ENCODE results near the gene CDC42BPA.
"Not testable (repeated sequence)": the region's sequence is repeated elsewhere in the genome, so short reads cannot be mapped to it uniquely, and the experiment has no call there.

CDC42BPA gene

DNA sequence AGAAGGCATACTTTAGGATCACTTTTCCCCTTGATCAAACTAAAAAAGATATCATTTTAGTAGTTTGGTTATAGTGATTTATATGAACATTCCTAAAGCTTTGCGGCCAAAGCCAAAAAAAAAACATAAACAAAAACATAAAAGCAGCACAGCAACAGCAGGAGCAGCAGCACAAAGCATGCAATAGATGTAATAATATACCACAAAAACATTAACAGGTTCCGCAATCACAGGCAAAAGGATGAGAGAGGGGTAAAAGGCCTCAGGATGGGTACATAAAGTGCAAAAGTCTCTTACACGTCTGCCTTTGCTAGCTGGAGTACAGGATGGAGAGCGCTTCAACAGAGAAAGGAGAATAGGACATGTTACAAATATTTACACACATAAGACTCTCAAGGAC lies 259.2 kb downstream of the CDC42BPA start:
- DNase-seq (ENCODE audit: low read depth): peak; percentile 26

DNA sequence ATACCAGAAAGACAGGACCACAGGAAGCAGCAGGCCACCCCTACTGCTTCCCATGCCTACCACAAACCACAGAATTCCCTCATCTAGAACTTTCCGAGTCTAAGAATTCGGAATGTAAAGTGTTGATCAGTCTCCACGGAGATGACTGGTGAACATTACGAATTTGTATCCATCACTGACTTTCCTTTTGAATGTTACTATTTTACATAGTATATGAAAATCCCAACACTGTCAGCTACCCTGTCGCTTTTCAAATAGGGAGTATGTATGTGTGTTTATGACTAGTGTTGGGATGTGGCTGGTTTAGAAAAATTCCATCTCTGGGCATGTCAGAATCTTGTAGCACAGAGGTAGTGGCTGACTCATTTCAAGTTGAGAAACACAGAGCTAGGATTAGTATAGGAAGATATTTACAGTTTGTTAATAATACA lies 260.0 kb downstream of the CDC42BPA start:
- peak; percentile 40 for DNase-seq (ENCODE audit: low read depth)

DNA sequence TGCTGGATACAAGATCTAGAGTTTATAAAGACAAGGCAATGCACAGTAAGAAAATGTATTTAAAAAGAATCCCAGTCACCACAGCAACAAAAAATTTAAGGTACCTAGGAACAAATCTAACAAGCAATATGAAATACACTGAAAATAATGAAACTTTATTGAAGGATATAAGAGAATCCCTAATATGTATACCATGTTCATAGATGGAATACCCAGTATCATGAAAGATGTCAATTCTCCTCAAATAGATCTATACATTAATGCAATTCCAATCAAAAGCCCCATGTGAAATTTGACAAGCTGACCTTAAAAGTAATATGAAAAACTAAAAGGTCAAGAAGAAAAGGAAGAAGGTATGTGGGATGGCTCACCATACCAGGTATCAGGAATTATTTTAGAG lies 269.0 kb downstream of the CDC42BPA start:
- DNase-seq (ENCODE audit: low read depth): no peak

DNA sequence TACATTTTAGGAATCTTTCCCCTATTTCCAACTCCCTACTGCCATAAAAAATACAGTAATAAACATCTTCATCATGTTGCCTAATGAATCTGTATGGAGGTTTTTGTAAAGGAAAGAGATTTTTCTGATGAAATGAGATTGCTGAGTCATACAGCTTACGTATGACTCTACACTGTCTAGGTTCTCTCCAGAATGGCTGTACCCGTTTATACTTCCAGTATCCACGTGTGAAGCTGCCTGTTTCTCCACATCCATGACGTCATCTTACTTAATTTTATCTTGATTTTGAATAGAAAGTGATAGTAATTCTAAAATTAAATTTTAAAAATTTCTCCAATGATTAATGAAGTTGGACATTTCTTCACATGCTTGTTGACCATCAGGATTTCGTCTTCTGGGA lies 274.5 kb downstream of the CDC42BPA start:
- DNase-seq (ENCODE audit: low read depth): peak; percentile 38

DNA sequence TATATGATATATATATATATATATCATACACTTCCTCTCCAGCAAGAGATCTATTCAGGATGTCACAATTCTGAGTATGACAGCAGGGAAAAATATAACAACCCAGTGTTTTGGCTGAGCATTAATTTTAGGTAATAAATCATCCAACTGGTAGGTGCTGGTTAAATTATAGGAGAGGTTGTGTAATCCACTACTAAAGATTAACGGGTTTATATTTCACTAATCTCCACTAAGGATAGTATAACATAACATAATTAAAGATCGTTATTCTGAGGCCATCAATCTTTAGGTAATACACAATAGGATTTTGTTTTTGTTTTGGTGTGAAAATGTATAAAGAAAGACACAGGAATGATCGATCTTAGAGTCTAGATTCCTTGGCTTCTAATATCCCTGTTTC lies 276.0 kb downstream of the CDC42BPA start:
- DNase-seq (ENCODE audit: low read depth): no peak

DNA sequence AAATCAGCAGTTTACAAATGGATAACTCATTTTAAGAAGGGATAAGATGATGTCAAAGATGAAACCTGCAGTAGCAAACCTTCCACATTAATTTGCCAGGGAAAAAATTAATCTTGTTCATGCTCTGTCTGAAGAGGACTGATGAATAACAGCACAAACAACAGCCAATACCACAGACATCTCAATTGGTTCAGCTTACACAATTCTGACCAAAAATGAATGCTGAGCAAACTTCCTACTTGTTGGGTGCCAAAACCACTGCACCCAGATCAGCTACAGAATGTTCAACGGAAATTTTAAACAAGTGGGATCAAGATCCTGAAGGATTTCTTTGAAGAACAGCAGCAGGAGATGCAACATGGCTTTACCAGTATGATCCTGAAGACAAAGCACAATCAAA lies 279.9 kb downstream of the CDC42BPA start:
- DNase-seq (ENCODE audit: low read depth): peak; percentile 52

DNA sequence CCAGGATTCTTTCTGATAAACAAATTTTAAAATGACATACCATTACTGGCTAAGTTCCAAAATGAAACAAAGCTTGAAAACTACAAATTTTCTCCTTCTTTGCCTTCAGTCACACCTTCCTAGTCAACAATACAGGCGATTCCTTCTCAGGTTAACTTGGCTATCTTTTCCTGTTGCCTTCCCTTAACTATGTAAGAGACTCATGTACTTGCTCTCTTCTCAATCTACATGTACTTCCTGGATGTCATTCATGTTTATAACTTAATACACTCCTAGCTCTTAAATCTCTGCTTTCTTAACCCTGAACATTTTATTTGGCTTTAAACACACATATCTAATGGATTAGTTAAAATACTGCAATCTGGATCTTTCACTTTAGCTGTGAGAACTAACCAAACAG lies 281.2 kb downstream of the CDC42BPA start:
- DNase-seq (ENCODE audit: low read depth): no peak

DNA sequence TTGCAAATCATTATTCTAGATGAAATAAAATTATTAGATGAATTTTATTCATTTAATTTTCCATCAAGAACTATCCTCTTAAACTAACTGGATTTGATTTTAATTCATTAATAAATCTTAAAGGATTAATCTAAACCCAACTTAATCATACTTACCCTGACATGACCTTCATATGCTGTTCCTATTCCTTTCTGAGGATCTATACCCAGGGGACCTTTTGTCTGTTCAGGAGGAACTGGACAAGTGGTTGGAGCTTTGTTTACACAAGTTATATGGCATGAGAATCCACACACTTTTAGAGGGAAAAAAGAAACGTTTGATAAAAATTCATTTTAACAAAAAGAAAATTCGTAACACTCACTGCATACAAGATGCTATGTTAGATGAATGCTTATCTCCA lies 283.0 kb downstream of the CDC42BPA start:
- no peak for DNase-seq (ENCODE audit: low read depth)

DNA sequence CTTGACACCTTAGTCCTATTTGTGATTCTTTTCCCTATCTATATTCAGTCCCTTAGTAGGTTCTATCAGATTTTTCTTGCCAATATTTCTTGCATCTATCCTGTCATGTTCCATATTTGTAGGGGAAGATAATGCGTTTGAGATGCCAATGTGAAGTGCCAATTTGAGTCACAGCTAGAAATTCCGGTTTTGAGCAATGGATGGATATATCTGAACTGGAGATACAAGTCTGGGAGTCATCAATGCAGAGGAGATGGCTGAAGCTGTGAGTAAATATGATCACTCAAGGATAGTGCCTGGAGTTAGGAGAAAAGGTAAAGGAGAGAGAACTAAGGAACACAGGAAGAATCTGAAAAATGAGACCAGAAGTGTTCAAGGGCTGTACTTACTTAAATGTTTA lies 284.4 kb downstream of the CDC42BPA start:
- DNase-seq (ENCODE audit: low read depth): no peak

DNA sequence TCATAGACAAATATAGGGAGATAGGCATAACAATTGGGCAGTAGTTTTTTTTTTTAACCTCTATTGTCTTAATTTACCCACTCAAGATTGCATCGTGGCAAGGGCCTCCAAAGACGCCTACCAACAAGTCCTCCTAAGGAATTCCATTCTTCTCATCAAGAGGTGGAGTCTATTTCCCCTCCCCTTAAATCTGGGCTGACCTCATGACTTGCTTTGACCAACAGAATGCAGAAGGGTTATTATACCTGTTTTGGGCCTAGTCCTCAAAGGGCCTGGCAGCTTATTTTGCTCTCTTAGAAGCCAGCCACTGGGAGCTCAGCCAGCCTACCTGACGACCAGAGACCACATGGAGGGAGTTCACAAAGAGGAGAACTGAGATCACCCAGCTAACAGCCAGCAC lies 285.9 kb downstream of the CDC42BPA start:
- DNase-seq (ENCODE audit: low read depth): no peak

DNA sequence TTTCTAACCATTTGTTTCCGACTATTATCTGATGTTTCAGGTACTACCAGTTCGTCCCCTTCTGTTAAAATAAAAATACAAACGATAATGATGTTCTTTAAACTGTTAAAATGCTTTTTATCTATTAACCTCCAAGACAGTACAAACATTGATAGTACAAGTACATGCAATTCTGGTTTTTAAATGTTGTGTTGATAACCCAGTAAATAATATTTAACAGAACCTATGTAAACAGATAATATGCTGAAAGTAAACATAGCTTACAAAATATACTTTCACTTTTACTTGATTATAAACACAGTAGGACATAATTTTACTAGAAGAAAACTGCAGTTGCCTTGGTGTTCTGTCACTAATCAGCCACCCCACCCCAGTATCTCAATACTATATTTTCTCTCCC lies 301.3 kb downstream of the CDC42BPA start:
- no peak for DNase-seq (ENCODE audit: low read depth)

DNA sequence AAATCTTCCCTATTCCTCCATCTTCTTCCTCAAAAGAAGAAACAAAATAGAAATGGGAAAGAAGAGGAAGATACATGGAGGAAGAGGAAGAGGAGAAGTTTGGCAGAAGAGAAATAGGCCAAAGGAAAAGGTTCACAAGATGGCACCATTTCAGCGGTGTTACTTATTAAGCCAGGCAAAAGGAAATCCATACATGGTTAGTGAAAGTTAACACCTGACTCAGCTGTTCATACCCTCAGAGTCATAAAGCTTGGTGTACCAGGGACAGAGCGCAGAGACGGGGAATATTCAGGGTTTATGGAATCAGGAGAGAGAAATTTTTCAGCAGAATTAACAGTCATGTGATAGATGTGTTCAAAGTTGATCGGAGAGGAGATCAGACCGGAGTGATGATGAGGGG lies 307.6 kb downstream of the CDC42BPA start:
- DNase-seq (ENCODE audit: low read depth): no peak

DNA sequence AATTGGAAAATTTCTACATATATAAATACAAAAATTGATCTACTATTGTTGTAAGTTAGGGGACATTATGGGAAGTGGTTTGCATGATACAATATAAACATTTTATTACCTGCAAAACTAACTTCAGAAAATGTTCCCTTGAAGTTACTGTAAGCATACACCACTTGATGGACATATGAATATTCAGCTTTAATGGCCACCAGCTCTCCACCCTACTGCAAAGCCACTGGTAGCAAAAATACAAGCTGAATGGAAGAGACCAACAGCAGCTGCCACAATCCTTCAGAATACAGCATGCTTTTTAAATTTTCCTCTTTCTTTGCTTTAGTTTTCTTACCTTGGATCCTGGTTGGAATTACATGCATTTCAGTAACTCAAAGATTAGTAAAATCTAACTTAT lies 308.4 kb downstream of the CDC42BPA start:
- no peak for DNase-seq (ENCODE audit: low read depth)

DNA sequence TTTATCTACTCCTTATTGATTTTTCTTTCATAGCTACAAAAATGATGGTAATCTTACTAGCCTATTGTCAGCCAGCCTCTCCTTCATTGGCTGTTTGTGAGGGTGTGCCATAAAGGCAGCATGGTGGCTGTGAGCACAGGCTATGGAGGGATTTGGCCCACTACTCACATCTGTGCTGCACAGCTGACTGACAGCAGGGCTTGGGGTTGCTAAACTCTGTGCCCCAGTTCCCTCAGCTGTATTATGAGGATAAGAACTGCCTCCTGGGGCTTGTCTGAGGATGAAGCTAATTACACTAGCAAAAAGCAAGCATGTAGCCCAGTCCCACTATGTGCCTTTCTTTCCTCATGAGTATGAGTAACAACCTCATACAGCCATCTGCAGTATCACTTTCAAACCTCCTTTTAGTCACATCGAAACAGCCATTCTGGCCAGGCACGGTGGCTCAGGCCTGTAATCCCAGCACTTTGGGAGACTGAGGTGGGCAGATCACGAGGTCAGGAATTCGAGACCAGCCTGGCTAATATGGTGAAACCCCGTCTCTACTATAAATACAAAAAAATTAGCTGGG lies 312.0 kb downstream of the CDC42BPA start:
- DNase-seq (ENCODE audit: low read depth): no peak

DNA sequence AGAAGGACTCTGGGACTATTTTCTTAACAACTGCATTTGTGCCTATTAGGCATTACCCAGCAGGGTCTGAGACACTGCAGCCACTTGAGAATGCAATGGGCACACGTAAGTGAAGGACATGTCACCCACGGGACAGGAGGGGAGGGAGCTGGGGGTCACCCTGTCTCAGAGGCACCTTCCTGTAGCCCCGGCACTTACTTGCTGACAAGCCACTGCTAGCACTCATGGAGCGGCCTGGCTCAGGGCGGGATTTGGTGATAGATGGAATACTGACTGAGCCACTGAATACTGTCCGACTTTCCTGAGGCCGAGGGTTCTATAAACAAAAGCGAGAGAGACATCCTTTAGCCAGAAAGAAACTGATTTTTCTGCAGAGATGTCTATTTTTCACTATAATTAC lies 313.5 kb downstream of the CDC42BPA start:
- no peak for DNase-seq (ENCODE audit: low read depth)

DNA sequence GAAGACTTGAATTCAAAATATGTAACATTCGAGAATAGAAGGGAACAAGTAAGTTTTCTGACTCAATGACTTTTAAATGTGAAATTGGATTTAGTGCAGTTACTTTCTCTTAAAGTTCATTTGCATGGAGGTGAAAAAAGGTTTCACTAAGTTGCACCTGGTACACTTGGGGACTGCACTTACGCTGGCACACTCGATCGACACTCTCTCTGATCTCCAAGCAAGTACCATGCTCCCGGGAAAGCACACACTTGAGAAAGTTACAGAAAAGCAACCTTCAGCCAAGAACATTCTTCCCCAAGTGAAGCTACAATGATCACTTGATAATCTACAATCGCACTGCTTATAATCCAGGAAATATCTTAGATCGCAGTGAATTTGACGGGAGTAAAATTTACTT lies 315.1 kb downstream of the CDC42BPA start:
- no peak for DNase-seq (ENCODE audit: low read depth)

DNA sequence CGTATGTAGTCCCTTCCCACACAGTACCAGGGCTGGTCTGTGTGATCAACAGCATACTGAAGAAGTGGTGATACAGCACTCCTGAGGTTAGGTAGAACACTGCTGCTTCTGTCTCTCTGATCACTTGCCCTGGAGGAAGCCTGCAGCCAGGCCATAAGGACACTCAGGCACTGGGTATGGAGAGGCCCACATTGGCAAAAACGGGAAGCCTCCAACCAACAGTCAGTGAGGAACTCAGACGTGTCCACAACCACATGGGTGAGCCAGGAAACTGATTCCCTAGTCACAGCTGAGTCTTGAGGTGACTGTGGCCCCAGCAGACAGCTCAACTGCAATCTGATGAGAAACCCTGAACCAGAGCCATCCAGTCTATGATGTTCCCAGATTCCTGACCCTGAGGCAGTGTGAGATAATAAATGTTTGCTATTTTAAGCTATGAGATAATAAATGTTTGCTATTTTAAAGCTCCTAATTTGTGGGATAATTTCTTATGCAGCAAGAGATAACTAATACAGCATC lies 315.7 kb downstream of the CDC42BPA start:
- no peak for DNase-seq (ENCODE audit: low read depth)

DNA sequence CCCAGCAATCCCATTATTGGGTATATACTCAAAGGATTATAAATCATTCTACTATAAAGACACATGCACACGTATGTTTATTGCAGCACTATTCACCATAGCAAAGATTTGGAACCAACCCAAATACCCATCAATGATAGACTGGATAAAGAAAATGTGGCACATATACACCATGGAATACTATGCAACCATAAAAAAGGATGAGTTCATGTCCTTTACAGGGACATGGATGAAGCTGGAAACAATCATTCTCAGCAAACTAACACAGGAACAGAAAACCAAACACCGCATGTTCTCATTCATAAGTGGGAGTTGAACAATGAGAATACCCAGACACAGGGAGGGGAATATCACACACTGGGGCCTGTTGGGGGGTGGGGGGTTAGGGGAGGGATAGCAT lies 318.7 kb downstream of the CDC42BPA start:
- not testable (repeated sequence) for DNase-seq (ENCODE audit: low read depth)

DNA sequence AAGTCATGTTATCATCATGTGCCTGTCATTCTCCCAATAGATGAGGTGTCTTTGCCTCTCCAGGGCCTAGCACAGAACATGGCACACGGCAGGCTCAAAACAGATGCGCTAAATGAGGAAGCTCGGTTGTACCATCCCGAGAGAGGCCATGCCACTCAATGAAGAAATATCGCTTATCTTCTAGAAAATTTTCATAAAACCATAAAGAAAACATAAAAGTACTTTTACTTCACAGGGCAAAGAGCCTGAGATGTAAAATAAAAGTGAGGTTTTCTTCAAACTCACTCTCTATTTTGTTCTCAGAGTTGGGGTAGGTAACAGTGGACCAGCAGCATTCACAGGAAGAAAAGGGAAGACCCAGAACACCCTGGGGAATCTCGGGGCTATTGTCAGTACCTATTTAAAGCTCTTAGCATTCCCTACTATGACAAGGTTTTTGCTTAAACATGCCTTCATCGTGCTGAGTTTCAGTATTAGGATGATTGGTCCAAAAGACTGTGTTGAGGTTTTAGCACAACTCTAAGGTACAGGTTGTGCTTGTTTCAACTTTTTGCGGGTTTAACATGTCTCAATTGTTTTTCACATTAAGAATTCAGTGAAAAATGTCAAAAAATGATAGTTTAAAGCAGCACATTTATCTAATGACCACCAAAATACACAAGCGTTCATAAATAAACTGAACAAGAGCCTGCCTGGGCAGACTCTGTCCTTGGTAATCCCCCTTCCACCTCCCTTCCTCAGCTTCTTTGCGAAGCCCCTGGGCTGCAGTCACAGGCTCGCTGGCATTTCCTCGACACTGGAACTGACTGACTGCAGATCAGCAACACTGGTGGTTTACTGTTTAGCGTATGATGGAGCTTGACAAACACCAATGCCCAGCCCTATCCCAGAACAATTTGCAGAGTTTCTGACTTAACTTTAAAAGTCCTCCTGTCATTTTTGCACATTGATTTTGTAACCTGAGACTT lies 322.6 kb downstream of the CDC42BPA start:
- DNase-seq (ENCODE audit: low read depth): no peak

DNA sequence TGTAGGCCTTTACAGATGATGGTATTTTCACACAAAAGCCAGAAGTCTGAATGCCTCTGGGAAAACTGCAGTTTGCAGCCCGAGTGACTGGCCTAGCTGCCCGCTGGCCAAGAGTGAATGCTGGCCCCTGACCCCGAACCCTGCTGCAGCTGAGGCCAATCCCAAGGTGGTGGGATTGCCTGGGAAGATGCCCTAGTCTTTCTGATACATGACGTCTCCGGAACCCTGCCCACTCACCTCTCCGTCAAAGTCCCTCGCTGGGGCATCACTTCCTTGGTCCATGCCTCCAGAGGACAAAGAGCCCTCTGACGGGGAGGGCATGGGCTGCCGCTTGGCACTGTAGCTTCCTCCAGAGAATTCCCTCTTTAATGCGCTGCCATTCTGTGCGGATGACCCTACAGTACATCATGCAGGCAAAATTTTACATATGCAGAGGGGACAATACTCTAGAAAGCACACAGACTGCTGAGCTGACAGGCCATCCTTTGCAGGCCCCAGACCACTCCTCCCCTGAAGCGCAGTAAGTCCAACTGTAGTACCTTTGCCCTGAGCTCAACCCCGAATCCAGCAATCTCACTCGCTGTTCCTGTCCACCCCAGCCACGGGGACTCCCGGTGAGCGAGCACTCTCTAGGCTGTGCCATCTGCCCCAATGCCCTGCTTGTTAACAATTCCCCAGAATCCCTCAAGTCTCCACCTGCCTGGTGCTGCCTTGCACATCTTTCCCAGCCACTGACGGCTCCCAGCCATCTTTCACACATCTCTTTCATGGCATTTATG lies 323.5 kb downstream of the CDC42BPA start:
- DNase-seq (ENCODE audit: low read depth): no peak

DNA sequence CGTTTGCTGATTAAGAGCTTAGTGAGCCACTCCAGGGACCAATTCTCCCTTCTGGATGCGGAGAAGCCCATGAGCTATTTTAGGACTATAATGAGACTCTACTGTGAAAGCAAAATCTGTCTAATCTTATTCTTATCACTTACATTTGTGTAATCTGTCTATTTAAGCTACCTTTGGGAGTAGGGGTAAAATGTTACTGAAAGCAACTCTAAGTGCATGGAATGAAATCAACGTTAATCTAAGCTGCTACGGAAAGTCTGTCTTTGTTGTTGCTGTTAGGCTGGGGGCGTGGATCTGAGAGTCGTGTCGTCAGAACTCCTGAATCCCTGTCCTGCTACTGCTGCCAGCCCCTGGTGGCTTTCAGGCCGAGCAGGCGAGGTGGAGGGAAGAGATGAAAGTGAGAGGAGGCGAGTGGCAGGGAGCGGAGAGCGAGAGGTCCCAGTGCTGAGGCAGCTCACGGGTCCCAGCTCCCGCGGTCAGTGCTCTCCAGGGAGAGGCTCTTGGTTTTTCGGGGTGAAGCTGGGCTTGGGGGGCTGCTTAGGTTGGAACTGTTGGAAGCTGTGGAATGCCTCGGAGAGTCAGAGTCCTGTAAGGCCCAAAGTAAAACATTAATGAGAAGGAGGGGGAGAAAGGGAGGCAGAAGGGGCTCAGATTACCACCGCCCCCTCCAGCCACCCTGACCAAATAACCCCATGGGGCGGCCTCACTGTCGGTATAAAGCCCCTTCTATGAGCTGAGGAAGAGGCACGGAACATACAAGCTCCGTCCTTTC lies 324.3 kb downstream of the CDC42BPA start:
- DNase-seq (ENCODE audit: low read depth): no peak

DNA sequence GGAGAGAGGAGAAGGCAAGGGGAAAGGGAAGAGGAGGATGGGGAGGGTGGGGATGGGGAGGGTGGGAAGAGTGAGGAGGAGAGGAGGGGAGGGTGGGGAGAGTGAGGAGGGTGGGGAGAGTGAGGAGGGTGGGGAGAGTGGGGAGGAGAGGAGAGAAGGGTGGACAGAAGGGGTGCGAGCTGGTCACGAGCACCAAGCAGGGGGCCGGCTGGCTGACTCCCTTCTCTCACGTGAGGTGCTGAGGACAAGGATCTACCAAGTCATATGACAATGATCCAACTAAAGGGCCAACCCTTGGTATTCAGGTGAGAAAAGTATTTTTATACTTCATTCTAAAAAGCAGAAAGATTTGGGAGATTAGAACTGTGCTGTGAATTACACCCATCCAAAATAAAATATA lies 326.4 kb downstream of the CDC42BPA start:
- DNase-seq (ENCODE audit: low read depth): no peak

Measured in fibroblast of gingiva (primary cell).